ENCODE measurements around the gene TUBGCP3. TPM values are rescaled to one million over a fixed set of nuclear protein-coding genes. Genes with fewer than 3 reads are reported as not detected.

TUBGCP3 gene
- total RNA-seq, 1 donor from 2014 or later: 16.0 TPM

- intact Hi-C loops (cut with micrococcal nuclease): no loop called here
- DNase-seq (no peak), ATAC-seq (no peak)
These were observed 137.6 kb downstream of the TUBGCP3 start for GRCh38 chr13:112450118-112450903.

DNA sequence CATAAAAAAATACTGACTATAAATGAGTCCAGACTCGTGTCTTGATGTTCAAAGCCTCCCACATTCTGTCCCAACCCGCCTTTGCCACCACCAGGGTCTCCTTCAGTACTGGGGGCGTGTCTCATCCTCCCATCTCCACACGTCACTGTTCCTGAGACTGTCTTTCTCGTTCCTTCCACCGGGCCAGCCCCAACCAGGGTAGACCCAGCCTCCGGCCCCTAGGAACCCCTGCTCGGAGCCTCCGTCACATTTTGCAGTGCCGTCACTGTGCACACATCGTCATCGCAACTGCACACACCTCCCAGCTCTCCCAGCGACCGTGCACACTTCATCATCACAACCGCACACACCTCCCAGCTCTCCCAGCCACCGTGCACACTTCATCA is 138.4 kb downstream of the TUBGCP3 start:
- intact Hi-C loops (cut with micrococcal nuclease): loop anchor here (10.0 kb wide), 1 partner anchor 975 kb away; no protein-coding TSS in a partner anchor
- ATAC-seq (no peak), DNase-seq (no peak)

DNA sequence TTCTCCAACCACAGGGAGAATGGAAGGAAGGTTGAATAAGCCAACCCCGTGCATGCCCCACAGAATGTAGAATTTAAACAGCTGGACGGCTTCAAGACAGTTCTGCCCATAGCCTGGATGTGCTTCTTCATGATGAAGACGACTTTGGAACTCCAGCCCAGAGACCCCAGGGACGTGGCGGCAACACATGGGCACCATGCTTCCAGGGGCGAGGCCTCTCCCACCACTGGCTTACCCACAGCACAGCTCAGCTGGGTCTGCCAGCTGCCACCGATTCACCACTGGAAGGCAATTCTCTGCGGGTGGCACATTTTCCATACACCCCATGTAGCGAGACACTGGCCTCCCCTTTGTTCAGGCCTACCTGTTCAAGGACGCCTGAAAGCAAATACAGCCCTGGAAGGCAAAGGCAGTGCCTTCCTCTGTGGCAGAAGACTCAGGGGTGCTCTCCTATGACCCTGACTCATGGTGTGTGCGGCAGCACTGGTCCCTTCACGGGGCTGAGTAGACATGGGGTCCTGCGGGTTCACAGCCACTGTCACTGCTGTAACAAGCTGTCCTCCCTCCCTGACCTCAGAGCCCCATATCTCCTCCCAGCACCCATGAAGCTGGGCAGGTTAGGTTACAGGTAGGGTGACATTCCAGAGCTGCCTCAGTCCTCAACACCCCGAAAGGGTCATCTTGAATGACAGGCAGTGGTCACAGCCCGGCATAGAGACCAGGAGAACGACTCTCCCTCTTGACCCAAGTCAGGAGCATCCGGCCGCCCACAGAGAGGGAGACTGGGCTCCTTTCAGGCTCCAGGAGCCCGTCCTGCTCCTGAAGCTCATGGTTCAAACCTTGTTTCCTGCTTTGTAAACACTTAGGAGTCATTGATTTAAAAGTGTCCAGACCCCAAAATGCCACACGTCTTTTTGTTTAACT is 139.1 kb downstream of the TUBGCP3 start:
- DNase-seq: no peak
- no peak for ATAC-seq

GRCh38 chr13:112447761-112448603 is 140.0 kb downstream of the TUBGCP3 start:
- DNase-seq: no peak
- intact Hi-C loops (cut with micrococcal nuclease): loop anchor here (10.0 kb wide), 1 partner anchor 973 kb away; no protein-coding TSS in a partner anchor
- ATAC-seq: no peak

More for the DNA sequence above, 139.1 kb downstream of the TUBGCP3 start:
- intact Hi-C loops (cut with micrococcal nuclease): loop anchor here (10.0 kb wide), 1 partner anchor 974 kb away; no protein-coding TSS in a partner anchor

DNA sequence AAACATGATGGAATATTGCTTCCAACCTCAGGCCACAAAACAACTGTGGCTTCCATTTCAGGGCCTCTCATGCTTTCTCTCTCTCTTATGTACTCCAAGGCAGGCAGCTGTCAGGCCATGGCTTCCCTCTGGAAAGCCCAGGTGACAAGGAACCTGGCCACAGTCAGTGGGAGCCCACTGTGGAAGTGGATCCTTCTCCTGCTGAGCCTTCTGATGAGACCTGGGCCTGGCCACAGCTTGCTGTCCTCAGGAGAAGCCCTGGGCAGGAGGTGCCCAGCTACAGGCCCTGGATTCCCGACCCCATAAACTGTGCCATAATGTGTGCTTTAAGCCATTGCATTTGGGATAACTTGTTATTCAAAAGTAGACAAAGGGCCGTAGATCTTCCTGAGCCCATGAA is 140.6 kb downstream of the TUBGCP3 start:
- intact Hi-C loops (cut with micrococcal nuclease): loop anchor here (10.0 kb wide), 1 partner anchor 973 kb away; no protein-coding TSS in a partner anchor
- no peak for ATAC-seq

GRCh38 chr13:112446867-112447266 is 141.1 kb downstream of the TUBGCP3 start:
- intact Hi-C loops (cut with micrococcal nuclease): loop anchor here (10.0 kb wide), 1 partner anchor 972 kb away; no protein-coding TSS in a partner anchor
- no peak for ATAC-seq
- no peak for DNase-seq

More for the DNA sequence above, 140.6 kb downstream of the TUBGCP3 start:
- DNase-seq: no peak

GRCh38 chr13:112446347-112446861 is 141.5 kb downstream of the TUBGCP3 start:
- intact Hi-C loops (cut with micrococcal nuclease): loop anchor here (10.0 kb wide), 1 partner anchor 972 kb away; no protein-coding TSS in a partner anchor
- ATAC-seq: no peak
- DNase-seq: no peak

- no peak for ATAC-seq
- no peak for DNase-seq
- intact Hi-C loops (cut with micrococcal nuclease): loop anchor here (10.0 kb wide), 1 partner anchor 971 kb away; no protein-coding TSS in a partner anchor
These were observed 142.3 kb downstream of the TUBGCP3 start for GRCh38 chr13:112445411-112446271.

DNA sequence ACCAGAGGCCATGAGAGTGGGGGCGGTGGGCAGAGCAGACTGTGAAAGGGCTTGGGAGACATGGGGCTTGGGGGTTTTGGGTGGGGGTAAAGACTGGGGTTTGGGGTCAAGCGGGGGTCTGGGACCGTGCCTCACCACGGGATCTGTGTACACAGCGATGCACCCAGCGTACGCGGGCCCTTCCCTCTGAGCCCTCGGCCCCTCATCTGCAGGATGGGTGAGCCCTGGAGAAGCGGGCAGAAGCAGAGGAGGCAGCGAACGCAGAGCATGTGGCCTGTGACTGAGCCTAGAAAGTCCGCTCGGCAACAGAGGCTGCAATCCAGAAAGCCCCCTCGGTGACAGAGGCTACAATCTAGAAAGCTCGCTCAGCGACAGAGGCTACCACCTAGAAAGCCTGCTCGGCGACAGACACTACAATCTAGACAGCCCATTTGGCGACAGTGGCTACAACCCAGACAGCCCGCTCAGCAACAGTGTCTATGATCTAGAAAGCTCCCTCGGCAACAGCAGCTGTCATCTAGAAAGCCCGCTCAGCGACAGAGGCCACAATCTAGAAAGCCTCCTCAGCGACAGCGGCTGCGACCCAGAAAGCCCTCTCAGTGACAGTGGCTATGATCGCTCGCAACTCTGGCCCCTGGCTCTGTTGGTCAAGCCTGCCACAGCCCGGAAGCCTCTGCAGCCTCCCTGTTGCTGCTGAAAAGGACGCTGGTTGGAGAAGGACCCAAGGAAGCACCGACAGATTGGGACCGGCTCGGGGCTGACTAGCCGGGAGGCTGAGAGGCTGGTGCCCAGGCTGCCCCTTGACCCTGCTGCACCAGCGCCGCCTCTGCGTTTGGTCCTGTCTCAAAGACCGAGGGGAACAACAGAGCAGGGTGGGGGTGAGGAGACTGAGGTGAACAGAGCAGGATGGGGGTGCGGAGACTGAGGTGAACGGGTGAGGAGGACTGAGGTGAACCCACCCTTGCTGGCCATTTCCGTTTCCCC is 143.2 kb downstream of the TUBGCP3 start:
- no peak for DNase-seq
- intact Hi-C loops (cut with micrococcal nuclease): loop anchor here (10.0 kb wide), 1 partner anchor 970 kb away; no protein-coding TSS in a partner anchor
- no peak for ATAC-seq

DNA sequence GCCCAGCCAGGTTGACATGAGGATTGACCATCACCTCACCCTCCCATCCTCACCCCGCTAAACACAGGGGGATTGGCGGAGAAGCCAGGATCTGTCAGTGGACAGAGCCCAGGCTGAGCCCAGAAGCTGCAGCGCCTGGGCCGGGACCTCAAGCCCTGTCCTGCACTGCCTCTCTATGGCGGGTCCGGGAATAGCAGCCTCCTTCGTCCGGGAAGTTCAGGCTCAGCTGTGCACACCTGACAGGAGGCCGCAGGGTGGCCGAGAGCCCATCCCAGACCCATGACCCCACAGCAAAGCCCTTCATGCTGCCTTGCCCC is 144.0 kb downstream of the TUBGCP3 start:
- DNase-seq (peak; percentile 72), ATAC-seq (peak; percentile 89)
- intact Hi-C loops (cut with micrococcal nuclease): loop anchor here (10.0 kb wide), 1 partner anchor 969 kb away; no protein-coding TSS in a partner anchor

GRCh38 chr13:112443191-112443994 is 144.6 kb downstream of the TUBGCP3 start:
- intact Hi-C loops (cut with micrococcal nuclease): loop anchor here (10.0 kb wide), 1 partner anchor 969 kb away; no protein-coding TSS in a partner anchor
- DNase-seq: no peak
- ATAC-seq: peak; percentile 62

GRCh38 chr13:112442483-112443090 is 145.4 kb downstream of the TUBGCP3 start:
- DNase-seq (no peak), ATAC-seq (no peak)
- intact Hi-C loops (cut with micrococcal nuclease): loop anchor here (10.0 kb wide), 1 partner anchor 968 kb away; no protein-coding TSS in a partner anchor

- ATAC-seq (no peak), DNase-seq (no peak)
- intact Hi-C loops (cut with micrococcal nuclease): loop anchor here (10.0 kb wide), 1 partner anchor 967 kb away; no protein-coding TSS in a partner anchor
These were observed 146.1 kb downstream of the TUBGCP3 start for GRCh38 chr13:112441779-112442310.

DNA sequence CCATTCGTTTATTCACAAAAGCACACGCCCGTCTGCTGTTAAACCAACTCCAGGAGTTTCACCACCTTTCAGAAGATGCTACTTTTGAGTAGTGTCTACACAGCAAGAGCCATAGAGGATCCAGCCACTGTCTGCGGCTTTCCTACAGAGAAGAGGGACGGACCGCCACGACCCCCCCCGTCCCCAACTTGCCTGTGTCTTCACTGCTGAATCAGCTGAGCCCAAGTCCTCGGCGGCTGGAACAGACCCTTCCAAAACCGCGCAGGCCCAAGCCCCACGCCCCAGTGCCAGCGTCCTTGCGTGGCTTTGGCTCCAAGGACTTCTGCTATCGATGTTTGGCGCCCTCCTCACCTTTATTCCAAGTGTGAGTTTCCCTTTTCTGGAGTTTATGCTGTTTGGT is 146.7 kb downstream of the TUBGCP3 start:
- ATAC-seq (no peak), DNase-seq (no peak)
- intact Hi-C loops (cut with micrococcal nuclease): loop anchor here (10.0 kb wide), 1 partner anchor 966 kb away; no protein-coding TSS in a partner anchor

DNA sequence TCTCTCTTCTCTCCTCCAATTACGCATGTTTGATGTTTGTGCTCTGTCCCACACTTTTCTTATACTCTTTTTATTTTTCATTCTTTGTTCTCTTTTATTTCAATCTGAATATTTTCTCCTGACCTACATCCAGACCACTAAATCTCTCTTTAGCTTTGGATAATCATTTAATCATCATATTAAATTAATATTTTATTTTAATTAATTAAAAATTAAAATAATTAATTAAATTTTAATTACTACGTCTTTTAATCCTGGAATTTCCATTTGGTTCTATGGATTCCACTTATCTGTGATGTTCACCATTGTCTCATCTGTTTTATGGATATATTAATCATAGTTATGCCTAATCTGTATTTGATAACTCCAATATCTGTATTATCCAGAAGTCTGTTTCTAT is 149.4 kb downstream of the TUBGCP3 start:
- no peak for DNase-seq
- ATAC-seq: no peak
- intact Hi-C loops (cut with micrococcal nuclease): no loop called here

Measured in left ventricle myocardium superior (tissue), 1 donor.